Measurements from ENCODE around the gene SAPCD2. TPM values are rescaled to one million over a fixed set of nuclear protein-coding genes. Genes with fewer than 3 reads are reported as not detected.
A peak's percentile ranks its signal among the peaks of the same experiment; 100 is the strongest.

The SAPCD2 gene
- total RNA-seq, 1 experiment from 2014 or later: 18.4 TPM

DNA sequence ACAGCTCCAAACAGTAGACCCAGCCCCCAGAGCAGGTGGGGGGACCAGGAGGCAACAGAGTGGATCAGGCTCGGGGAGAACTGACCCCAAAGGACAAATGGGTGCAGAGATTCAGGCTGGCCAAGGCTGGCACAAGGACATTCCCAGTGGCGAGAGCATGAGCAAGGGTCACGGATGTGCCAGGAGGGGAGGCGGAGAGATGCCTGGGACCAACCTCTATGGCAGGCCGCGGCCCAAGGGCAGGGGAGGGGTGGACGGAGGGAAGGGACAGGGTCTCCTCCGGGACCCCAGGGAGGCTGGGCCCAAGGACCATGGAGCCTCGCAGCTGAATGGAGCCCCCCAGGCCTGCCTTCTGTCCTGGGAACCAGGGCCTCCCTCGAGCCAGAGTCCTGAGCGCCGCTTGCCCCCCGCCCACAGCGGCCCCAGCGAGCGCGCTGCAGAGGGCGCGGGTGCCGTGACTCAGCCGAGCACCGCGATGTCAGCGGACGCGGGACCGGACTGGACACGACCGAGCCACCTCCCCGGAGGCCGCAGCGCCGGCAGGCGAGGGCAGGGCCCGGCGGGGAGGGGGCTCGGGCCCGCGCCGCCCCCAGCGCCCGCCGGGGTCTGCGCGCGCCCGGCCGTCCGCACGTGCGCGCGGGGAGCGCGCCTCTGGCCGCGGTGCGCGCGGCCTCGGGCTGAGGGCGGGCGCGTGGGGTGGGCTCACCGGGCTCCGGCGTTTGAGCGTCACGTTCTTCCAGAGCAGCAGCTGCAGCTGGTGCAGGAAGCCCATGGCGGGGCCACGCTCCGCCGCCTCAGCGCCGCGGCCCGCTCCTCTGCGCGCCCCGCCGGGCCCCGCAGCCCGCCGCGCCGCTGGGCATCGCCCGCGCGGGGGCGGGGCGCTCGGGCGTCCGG is 42.7 kb downstream of the SAPCD2 start, which contains the start of gene ABCA2:
ABCA2 (minus strand) TSS at position 869 of the 894 bp plus-strand sequence; CDS start at position 772, 97 bp downstream.
- ChIA-PET CTCF (no interaction called here), POLR2A (no interaction called here)
- ATAC-seq: peak; percentile 29
- in situ Hi-C loops (cut with HindIII; ENCODE audit: low pct_unique_long_range_greater_than_20kb, low sequenced_read_pairs) (no loop called here), intact Hi-C loops (cut with micrococcal nuclease; ENCODE audit: unreplicated experiment) (no loop called here)
- H3K27ac ChIP-seq (ENCODE audit: low read length): no peak within 1 kb of the TSS
- no peaks in the 10 kb centered on the region for H3K36me3 ChIP-seq (ENCODE audit: control insufficient read depth, insufficient read depth, low read length)
- peak within 1 kb of the TSS; percentile 43 to 53 for H3K4me3 ChIP-seq (ENCODE audit: low read depth in 2 of 2, low read length in 2 of 2)
- no peak for DNase-seq (ENCODE audit: low read depth, low spot score)
- no TSS peak for BruUV-seq (replicated peaks)
- TF ChIP-seq SIN3A (IDR thresholded peaks at IDR 0.05; ENCODE audit: borderline replicate concordance, insufficient read depth, low read depth, low read length): no peak
- no peaks in the 10 kb centered on the region for H3K27me3 ChIP-seq (ENCODE audit: control insufficient read depth, insufficient read depth, low read length)
- H3K4me1 ChIP-seq (ENCODE audit: control insufficient read depth, insufficient read depth, low read length): peaks cover 28% of the 10 kb centered on the region
- H3K9me3 ChIP-seq (ENCODE audit: control insufficient read depth, insufficient read depth, low read depth, low read length): no peaks in the 10 kb centered on the region

- Histone ChIP-seq H3K36me3 (ENCODE audit: control insufficient read depth, insufficient read depth, low read length) (no peaks in the 10 kb centered on the region), H3K4me1 (ENCODE audit: control insufficient read depth, insufficient read depth, low read length) (peaks cover 28% of the 10 kb centered on the region), H3K9me3 (ENCODE audit: control insufficient read depth, insufficient read depth, low read depth, low read length) (no peaks in the 10 kb centered on the region), H3K27me3 (ENCODE audit: control insufficient read depth, insufficient read depth, low read length) (no peaks in the 10 kb centered on the region), H3K4me3 (ENCODE audit: low read depth in 2 of 2, low read length in 2 of 2) (no peak overlapping the region; a peak in 1 of 4 replicates), H3K27ac (ENCODE audit: low read length) (no peak overlapping the region)
- ATAC-seq (no peak), DNase-seq (ENCODE audit: low read depth, low spot score) (no peak)
- no TSS peak for BruUV-seq (replicated peaks)
- in situ Hi-C loops (cut with HindIII; ENCODE audit: low pct_unique_long_range_greater_than_20kb, low sequenced_read_pairs) (no loop called here), intact Hi-C loops (cut with micrococcal nuclease; ENCODE audit: unreplicated experiment) (no loop called here)
- POLR2A ChIA-PET: no interaction called here
- CTCF ChIA-PET: no interaction called here
- TF ChIP-seq REST (IDR thresholded peaks at IDR 0.05; ENCODE audit: insufficient read depth in 1 of 2, low read depth in 2 of 2, low read length in 1 of 2): no peak
- no peak for TF ChIP-seq POLR2AphosphoS5 (IDR thresholded peaks at IDR 0.05; ENCODE audit: low read depth, low read length)
Observed at GRCh38 chr9:137026828-137027227, 43.5 kb downstream of the SAPCD2 start.

DNA sequence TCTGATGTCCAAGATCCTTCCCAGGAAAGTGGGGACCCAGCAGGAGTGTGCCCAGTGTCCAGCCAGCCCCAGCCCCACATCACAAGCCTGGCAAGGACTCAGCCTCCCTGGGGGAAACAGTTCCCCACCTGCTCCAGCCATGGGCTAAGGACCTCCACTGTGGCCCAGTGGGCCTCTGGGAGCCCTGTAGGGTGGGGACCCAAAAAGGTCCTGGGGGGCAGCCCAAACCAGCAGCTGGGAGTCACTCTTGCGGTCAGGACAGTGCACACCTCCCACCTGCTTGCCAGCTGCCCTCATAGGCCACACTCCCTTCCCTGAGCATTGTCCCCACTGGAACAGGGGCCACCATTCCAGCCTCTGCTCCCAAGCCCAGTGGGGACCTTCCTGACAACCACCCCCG is 44.0 kb downstream of the SAPCD2 start:
- Histone ChIP-seq H3K4me1 (ENCODE audit: control insufficient read depth, insufficient read depth, low read length) (peaks cover 28% of the 10 kb centered on the region), H3K9me3 (ENCODE audit: control insufficient read depth, insufficient read depth, low read depth, low read length) (no peaks in the 10 kb centered on the region), H3K27me3 (ENCODE audit: control insufficient read depth, insufficient read depth, low read length) (no peaks in the 10 kb centered on the region), H3K27ac (ENCODE audit: low read length) (no peak overlapping the region), H3K36me3 (ENCODE audit: control insufficient read depth, insufficient read depth, low read length) (no peaks in the 10 kb centered on the region), H3K4me3 (ENCODE audit: low read depth in 2 of 2, low read length in 2 of 2) (no peak overlapping the region)
- DNase-seq (ENCODE audit: low read depth, low spot score): no peak
- ChIA-PET POLR2A (interaction anchor here (0.6 kb wide), 1 partner anchor 29 kb away, joined by 3 read pairs; no protein-coding TSS in a partner anchor), CTCF (interaction anchor here (0.6 kb wide), 1 partner anchor 13 kb away, joined by 3 read pairs; no protein-coding TSS in a partner anchor)
- ATAC-seq: no peak
- in situ Hi-C loops (cut with HindIII; ENCODE audit: low pct_unique_long_range_greater_than_20kb, low sequenced_read_pairs) (no loop called here), intact Hi-C loops (cut with micrococcal nuclease; ENCODE audit: unreplicated experiment) (no loop called here)
- no TSS peak for BruUV-seq (replicated peaks)
- no peak for TF ChIP-seq SIN3A (IDR thresholded peaks at IDR 0.05; ENCODE audit: borderline replicate concordance, insufficient read depth, low read depth, low read length)
- TF ChIP-seq, protein P1, sequence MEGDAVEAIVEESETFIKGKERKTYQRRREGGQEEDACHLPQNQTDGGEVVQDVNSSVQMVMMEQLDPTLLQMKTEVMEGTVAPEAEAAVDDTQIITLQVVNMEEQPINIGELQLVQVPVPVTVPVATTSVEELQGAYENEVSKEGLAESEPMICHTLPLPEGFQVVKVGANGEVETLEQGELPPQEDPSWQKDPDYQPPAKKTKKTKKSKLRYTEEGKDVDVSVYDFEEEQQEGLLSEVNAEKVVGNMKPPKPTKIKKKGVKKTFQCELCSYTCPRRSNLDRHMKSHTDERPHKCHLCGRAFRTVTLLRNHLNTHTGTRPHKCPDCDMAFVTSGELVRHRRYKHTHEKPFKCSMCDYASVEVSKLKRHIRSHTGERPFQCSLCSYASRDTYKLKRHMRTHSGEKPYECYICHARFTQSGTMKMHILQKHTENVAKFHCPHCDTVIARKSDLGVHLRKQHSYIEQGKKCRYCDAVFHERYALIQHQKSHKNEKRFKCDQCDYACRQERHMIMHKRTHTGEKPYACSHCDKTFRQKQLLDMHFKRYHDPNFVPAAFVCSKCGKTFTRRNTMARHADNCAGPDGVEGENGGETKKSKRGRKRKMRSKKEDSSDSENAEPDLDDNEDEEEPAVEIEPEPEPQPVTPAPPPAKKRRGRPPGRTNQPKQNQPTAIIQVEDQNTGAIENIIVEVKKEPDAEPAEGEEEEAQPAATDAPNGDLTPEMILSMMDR (IDR thresholded peaks at IDR 0.05): no peak
